ENCODE data around the gene MGAT4C.

DNA sequence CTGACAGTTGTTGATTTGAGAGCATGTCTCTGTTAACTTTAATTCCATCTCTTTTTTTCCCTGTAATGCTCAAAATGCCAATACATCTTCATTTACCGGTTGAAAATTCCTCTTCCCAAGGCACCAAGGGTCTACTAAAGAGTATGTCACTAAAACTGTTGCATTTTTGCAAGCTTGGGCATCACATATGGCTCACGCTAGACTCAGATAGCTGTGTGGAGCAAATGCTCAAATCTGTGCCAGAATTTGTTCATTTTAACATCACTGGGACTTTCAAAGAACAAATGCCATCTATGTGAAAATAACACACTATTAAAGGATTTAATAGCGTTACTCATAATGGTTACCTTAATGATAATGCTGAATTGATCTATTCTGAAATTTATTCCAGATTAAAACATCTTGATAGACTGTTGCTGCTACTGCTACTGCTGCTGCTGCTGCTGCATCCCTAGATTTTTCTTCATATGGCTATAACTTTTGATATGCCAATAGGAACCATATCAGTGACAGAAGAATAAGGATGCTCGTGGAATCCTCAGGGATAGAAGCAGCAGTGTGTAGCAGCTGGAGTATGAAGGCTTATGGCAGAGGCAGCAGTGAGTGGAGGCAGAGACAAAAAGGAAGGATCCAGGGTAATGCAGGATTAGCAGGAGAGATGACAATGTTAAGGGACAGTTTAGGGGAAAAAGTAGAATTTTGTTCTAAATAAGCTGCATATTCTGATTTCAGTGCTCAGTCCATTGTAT, 57.3 kb downstream of the MGAT4C start:
- no peak for TF ChIP-seq POLR2A (IDR thresholded peaks at IDR 0.05; ENCODE audit: low read length)
- no peak for TF ChIP-seq GATA1 (IDR thresholded peaks at IDR 0.05; ENCODE audit: low read depth, low read length)

All from erythroblast (primary cell).